ENCODE results near the gene PAM16. TPM values are rescaled to one million over a fixed set of nuclear protein-coding genes. Genes with fewer than 3 reads are reported as not detected.

PAM16 gene
- total RNA-seq, 2 donors from 2014 or later: 57.7 to 66.2 TPM

DNA sequence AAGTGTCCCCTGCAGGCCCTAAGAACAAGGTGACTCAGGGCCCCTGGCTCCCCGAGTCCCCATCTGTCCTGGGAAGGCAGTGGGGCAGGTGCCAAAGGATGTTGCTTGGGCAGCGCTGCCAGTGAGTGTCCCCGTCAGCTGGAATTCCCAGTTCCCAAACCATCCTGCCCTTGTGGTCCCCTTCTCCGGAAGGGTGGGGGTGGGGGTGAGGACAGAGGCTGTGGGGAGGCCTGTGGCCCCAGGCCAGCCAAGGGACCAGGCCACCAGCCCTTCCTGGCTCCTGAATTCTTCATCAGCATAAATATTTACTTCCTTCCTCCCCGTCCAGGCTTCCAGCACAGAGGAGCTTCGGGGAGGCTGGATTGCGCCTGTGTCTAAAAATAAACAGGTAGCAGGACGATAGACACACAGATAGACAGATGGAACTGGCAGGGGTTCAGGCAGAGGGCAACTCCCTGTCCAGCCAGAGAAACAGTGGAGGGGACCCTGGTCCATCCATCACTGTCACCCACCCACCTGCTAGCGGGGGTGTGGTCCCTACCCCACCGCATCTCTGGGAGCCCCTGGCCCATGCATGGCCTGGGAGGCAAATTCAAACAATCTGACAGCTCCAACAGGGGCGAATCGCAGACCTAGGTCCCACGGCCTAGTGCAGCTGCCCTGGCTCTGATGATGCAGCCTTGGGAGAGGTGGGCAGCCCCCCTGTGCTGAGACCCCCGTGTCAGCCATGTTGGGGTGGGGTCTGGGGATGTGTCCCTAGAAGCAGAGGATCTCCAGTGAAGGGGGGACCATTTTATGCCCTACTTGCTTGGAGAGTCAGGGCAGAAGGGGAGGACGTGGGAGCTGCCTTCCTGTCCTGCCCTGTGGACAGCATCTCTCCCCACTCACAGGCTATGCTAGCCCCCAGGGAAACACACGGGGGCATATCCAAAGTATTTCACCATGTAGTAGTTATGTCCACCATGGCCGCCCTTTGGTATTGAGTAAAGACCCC lies 22.0 kb downstream of the PAM16 start:
- H3K27ac ChIP-seq (ENCODE audit: low read depth, low read length): peak overlapping the region; percentile 57
- 90 to 91% methylated on average over 9 to 17 of the region's 17 CpGs for WGBS, 2 experiments (ENCODE audit: insufficient coverage in 1 of 2, insufficient read length in 1 of 2)
- H3K27ac Mint-ChIP-seq: no peak overlapping the region

DNA sequence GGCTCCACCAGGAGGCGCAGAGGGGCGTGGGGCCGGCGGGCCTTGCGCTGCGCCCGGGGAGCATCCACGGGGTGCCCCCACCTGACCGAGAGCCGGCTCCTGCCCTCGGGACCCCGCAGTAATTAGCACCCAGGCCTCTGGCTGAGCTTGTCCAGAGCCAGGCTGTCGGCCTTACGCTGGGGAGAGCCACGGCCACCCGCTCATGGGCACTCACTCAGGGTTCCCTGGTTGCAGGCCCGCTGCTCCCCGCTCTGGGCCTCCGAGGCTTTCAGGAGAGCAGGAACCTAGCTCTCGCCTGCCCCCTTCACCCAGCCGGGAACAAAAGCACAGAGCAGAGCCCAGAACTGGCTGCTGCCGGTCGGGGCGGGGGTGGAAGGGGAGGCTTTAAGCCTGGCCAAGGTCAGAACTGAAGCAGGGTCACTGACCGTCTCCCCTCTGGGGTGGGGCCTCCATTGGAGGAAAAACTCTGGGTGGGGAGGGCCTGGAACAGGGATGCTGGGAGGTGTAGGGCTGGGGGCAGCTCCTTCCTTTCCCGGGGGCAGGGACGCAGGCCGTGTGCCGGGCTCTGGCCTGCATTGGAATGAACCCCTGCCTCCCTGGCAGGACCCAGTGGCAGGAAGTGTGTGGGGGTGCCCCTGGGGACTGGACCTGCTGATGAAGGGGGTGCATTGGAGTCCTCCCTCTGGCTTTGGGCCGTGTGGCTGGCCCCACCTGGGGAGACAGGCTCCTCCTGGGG lies 22.9 kb downstream of the PAM16 start:
- peak overlapping the region; percentile 50 for H3K4me3 Mint-ChIP-seq
- Histone ChIP-seq H3K27me3 (ENCODE audit: control insufficient read depth, insufficient read depth, low read length, poor library complexity, severe bottlenecking) (no peaks in the 10 kb centered on the region), H3K9me3 (ENCODE audit: control insufficient read depth, low read length) (no peaks in the 10 kb centered on the region), H3K4me3 (ENCODE audit: low read length) (peak overlapping the region; percentile 71), H3K4me1 (ENCODE audit: control insufficient read depth, insufficient read depth, low read length) (peaks cover 7% of the 10 kb centered on the region), H3K27ac (ENCODE audit: low read depth, low read length) (peak overlapping the region; percentile 57), H3K36me3 (ENCODE audit: control insufficient read depth, insufficient read depth, low read length) (no peaks in the 10 kb centered on the region), H3K9ac (ENCODE audit: extremely low read depth, low read length, poor library complexity, severe bottlenecking) (peak overlapping the region; percentile 44)
- no peaks in the 10 kb centered on the region for H3K9me3 Mint-ChIP-seq
- 21 to 26% methylated on average over 3 to 30 of the region's 30 CpGs for WGBS, 2 experiments (ENCODE audit: insufficient coverage in 1 of 2, insufficient read length in 1 of 2)
- H3K36me3 Mint-ChIP-seq (ENCODE audit: low read depth): no peaks in the 10 kb centered on the region
- no peaks in the 10 kb centered on the region for H3K27me3 Mint-ChIP-seq (ENCODE audit: insufficient read depth)
- peaks cover 3% of the 10 kb centered on the region for H3K4me1 Mint-ChIP-seq
- H3K27ac Mint-ChIP-seq: no peak overlapping the region
- peak; percentile 95 for DNase-seq
- TF ChIP-seq, protein P1, sequence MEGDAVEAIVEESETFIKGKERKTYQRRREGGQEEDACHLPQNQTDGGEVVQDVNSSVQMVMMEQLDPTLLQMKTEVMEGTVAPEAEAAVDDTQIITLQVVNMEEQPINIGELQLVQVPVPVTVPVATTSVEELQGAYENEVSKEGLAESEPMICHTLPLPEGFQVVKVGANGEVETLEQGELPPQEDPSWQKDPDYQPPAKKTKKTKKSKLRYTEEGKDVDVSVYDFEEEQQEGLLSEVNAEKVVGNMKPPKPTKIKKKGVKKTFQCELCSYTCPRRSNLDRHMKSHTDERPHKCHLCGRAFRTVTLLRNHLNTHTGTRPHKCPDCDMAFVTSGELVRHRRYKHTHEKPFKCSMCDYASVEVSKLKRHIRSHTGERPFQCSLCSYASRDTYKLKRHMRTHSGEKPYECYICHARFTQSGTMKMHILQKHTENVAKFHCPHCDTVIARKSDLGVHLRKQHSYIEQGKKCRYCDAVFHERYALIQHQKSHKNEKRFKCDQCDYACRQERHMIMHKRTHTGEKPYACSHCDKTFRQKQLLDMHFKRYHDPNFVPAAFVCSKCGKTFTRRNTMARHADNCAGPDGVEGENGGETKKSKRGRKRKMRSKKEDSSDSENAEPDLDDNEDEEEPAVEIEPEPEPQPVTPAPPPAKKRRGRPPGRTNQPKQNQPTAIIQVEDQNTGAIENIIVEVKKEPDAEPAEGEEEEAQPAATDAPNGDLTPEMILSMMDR (conservative IDR thresholded peaks at IDR 0.05): peak; percentile 81

More for the DNA sequence above, 22.0 kb downstream of the PAM16 start:
- no peak for DNase-seq
- Histone ChIP-seq H3K9me3 (ENCODE audit: control insufficient read depth, low read length) (no peaks in the 10 kb centered on the region), H3K36me3 (ENCODE audit: control insufficient read depth, insufficient read depth, low read length) (no peaks in the 10 kb centered on the region), H3K4me1 (ENCODE audit: control insufficient read depth, insufficient read depth, low read length) (peaks cover 3% of the 10 kb centered on the region), H3K9ac (ENCODE audit: extremely low read depth, low read length, poor library complexity, severe bottlenecking) (no peak overlapping the region), H3K4me3 (ENCODE audit: low read length) (no peak overlapping the region), H3K27me3 (ENCODE audit: control insufficient read depth, insufficient read depth, low read length, poor library complexity, severe bottlenecking) (no peaks in the 10 kb centered on the region)
- TF ChIP-seq, protein P1 (conservative IDR thresholded peaks at IDR 0.05): no peak
- no peaks in the 10 kb centered on the region for H3K9me3 Mint-ChIP-seq
- H3K4me1 Mint-ChIP-seq: peaks cover 3% of the 10 kb centered on the region
- no peaks in the 10 kb centered on the region for H3K27me3 Mint-ChIP-seq (ENCODE audit: insufficient read depth)
- no peaks in the 10 kb centered on the region for H3K36me3 Mint-ChIP-seq (ENCODE audit: low read depth)
- no peak overlapping the region for H3K4me3 Mint-ChIP-seq

DNA sequence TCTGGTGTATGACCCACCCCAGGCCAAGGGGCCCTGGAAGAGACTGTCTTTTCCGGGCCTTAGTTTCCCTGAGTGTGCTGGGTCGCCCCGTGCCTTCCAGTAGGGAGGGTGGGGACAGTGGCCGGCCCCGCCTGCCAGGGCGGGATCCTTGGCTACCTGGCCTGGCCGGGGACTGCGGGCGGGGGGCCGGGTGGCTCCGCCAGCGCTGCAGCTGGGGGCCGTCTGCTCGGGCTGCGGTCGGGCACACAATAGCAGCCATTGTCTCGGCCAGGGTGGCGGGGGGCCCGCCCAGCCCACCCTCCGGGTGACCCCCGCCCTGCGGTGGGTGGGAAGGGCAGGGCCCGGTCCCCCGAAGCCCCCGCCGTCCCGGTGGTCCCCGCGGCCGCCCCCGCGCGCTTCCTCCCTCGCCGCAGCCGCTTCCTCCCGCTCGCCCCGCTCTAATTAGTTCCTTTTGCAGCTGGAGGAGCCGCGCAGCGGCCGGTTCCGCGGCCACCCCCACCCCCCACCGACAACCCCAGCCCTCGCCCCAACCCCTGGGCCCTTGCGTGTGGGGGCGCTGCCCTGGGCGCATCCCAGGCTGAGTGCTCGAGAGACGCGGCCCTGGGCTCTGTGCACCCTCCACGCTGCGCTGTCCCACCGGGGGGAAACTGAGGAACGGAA lies 23.6 kb downstream of the PAM16 start:
- peak; percentile 69 for DNase-seq
- H3K9me3 ChIP-seq (ENCODE audit: control insufficient read depth, low read length): no peaks in the 10 kb centered on the region
- H3K27me3 ChIP-seq (ENCODE audit: control insufficient read depth, insufficient read depth, low read length, poor library complexity, severe bottlenecking): no peaks in the 10 kb centered on the region
- H3K27ac Mint-ChIP-seq: no peak overlapping the region
- H3K9ac ChIP-seq (ENCODE audit: extremely low read depth, low read length, poor library complexity, severe bottlenecking): peak overlapping the region; percentile 44
- TF ChIP-seq, protein P1 (conservative IDR thresholded peaks at IDR 0.05): no peak
- H3K4me3 ChIP-seq (ENCODE audit: low read length): peak overlapping the region; percentile 71
- no peaks in the 10 kb centered on the region for H3K9me3 Mint-ChIP-seq
- H3K36me3 Mint-ChIP-seq (ENCODE audit: low read depth): no peaks in the 10 kb centered on the region
- peaks cover 3% of the 10 kb centered on the region for H3K4me1 Mint-ChIP-seq
- H3K36me3 ChIP-seq (ENCODE audit: control insufficient read depth, insufficient read depth, low read length): no peaks in the 10 kb centered on the region
- H3K27me3 Mint-ChIP-seq (ENCODE audit: insufficient read depth): no peaks in the 10 kb centered on the region
- WGBS, 2 experiments (ENCODE audit: insufficient coverage in 1 of 2, insufficient read length in 1 of 2): 10 to 22% methylated on average over 13 to 56 of the region's 57 CpGs
- H3K27ac ChIP-seq (ENCODE audit: low read depth, low read length): no peak overlapping the region
- H3K4me1 ChIP-seq (ENCODE audit: control insufficient read depth, insufficient read depth, low read length): peaks cover 7% of the 10 kb centered on the region
- H3K4me3 Mint-ChIP-seq: peak overlapping the region; percentile 50

All from endodermal cell (in vitro differentiated cells).